Thyroid gland (tissue), 4 donors: ENCODE results near the gene MR1. TPM values are rescaled to one million over a fixed set of nuclear protein-coding genes. Genes with fewer than 3 reads are reported as not detected.

Experiments used
- DNase-seq, 2 donors: peaks; one replicate each; pipeline ENCODE4 v3.0.0-alpha.2; 2019
- H3K27ac ChIP-seq, 3 donors: fragments of 200-600 bp; sonication (generic); 1 replicate in 2 of 3; 2 replicates in 1 of 3; pipeline ENCODE4 v1.5.1; 2016 to 2019; ENCODE audit warnings: mild to moderate bottlenecking in 1 of 3, moderate library complexity in 1 of 3
- H3K27me3 ChIP-seq: fragments of 200-600 bp; sonication (generic); one replicate; pipeline ENCODE4 v1.5.1; 2019
- H3K36me3 ChIP-seq, 2 donors: fragments of 200-600 bp; sonication (generic); one replicate each; pipeline ENCODE4 v1.5.1; 2016 to 2019
- H3K4me1 ChIP-seq, 2 donors: fragments of 200-600 bp; sonication (generic); one replicate each; pipeline ENCODE4 v1.5.1; 2017 to 2019
- H3K4me3 ChIP-seq, 3 donors: fragments of 200-600 bp; sonication (generic); replicated peaks in 1 of 3; 1 replicate in 2 of 3; 2 replicates in 1 of 3; pipeline ENCODE4 v1.5.1; 2016; ENCODE audit warnings: mild to moderate bottlenecking in 1 of 3
- H3K9me3 ChIP-seq: fragments of 200-600 bp; sonication (generic); one replicate; pipeline ENCODE4 v1.5.1; 2017
- POLR2A ChIP-seq, 2 donors: fragments of 450-650 bp; IDR thresholded peaks; one replicate each; pipeline ENCODE4 v1.6.1; 2017; ENCODE audit warnings: antibody characterized with exemption in 2 of 2, mild to moderate bottlenecking in 2 of 2, moderate library complexity in 1 of 2
- WGBS, 2 donors: methylation state at CpG; one replicate each; pipeline ENCODE4 v1.1.5; 2017; 5-methylcytosine and 5-hydroxymethylcytosine counted together
- intact Hi-C: fragments of 100-400 bp; cut with DNase I; formaldehyde crosslinking; loops from one replicate; pipeline ENCODE4 v1.15.1; 2023
- total RNA-seq, 4 donors: library from RNA; depleted of rRNA; stranded (reverse); fragments of >200 nt; gene quantifications; one replicate each; pipeline ENCODE4 v1.2.3, GENCODE V29; 2016
- TF ChIP-seq, protein P1 (sequence below), 6 experiments: fragments of 200-600 bp in 3 of 6; fragments of 450-650 bp in 3 of 6; sonication (generic) in 3 of 6; IDR thresholded peaks; one replicate each; pipeline ENCODE4 v1.5.1; 2016 to 2019; ENCODE audit warnings: antibody characterized with exemption in 6 of 6, mild to moderate bottlenecking in 2 of 6, inconsistent platforms in 1 of 6, moderate library complexity in 1 of 6

The MR1 gene
- total RNA-seq, 4 donors from 2014 or later = 21.9 to 32.2 (median 25.2) TPM

DNA sequence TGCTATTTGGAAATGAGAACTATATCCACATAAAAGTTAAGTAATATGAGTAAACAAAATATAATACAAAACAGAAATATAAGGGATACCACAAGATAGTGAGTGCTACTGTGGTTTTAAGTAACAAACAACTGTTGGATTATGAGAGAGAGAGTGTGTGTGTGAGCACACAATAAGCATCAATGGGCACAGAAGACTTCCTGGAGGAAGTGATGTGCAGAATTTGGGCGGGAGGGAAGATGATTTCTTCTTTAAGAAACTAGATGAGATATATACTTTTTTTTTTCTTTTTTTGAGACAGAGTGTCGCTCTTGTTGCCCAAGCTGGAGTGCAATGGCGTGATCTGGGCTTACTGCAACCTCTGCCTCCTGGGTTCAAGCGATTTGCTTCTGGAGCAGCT, 46.8 kb downstream of the MR1 start:
- H3K4me3 ChIP-seq = no peak overlapping the region
- intact Hi-C loops = no loop called here
- H3K27me3 ChIP-seq = no peaks in the 10 kb centered on the region
- H3K27ac ChIP-seq = no peak overlapping the region
- 92 to 97% methylated on average over 4 of the region's 4 CpGs for WGBS, 2 donors
- DNase-seq = no peak
- no peaks in the 10 kb centered on the region for H3K9me3 ChIP-seq
- H3K36me3 ChIP-seq = no peaks in the 10 kb centered on the region
- TF ChIP-seq, protein P1, sequence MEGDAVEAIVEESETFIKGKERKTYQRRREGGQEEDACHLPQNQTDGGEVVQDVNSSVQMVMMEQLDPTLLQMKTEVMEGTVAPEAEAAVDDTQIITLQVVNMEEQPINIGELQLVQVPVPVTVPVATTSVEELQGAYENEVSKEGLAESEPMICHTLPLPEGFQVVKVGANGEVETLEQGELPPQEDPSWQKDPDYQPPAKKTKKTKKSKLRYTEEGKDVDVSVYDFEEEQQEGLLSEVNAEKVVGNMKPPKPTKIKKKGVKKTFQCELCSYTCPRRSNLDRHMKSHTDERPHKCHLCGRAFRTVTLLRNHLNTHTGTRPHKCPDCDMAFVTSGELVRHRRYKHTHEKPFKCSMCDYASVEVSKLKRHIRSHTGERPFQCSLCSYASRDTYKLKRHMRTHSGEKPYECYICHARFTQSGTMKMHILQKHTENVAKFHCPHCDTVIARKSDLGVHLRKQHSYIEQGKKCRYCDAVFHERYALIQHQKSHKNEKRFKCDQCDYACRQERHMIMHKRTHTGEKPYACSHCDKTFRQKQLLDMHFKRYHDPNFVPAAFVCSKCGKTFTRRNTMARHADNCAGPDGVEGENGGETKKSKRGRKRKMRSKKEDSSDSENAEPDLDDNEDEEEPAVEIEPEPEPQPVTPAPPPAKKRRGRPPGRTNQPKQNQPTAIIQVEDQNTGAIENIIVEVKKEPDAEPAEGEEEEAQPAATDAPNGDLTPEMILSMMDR (IDR thresholded peaks at IDR 0.05) = no peak
- TF ChIP-seq POLR2A (IDR thresholded peaks at IDR 0.05) = no peak
- no peaks in the 10 kb centered on the region for H3K4me1 ChIP-seq

DNA sequence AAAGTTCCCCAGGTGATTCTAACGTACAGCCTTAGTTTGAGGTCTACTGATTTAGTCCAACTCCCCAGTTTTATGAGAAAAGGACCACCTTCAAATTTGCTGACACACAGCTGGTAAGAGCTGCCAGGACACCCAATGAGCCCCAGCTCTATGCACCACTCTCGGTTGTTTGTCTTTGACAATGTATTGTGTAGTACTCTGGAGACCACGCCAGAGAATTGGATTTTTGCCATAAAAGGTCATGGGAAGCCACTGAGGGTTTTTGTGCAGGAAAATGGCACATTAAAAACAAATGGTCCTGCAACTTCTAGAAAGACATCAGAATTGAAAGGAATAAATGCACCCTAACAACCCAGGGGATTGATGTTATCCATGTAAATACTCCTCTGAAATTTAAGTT, 47.6 kb downstream of the MR1 start:
- Histone ChIP-seq H3K27ac (no peak overlapping the region), H3K27me3 (no peaks in the 10 kb centered on the region), H3K9me3 (no peaks in the 10 kb centered on the region), H3K36me3 (no peaks in the 10 kb centered on the region), H3K4me1 (no peaks in the 10 kb centered on the region), H3K4me3 (no peak overlapping the region)
- no peak for DNase-seq
- 44 to 45% methylated on average over 3 of the region's 3 CpGs for WGBS, 2 donors
- intact Hi-C loops = no loop called here
- TF ChIP-seq POLR2A (IDR thresholded peaks at IDR 0.05) = no peak
- TF ChIP-seq, protein P1 (IDR thresholded peaks at IDR 0.05) = no peak

DNA sequence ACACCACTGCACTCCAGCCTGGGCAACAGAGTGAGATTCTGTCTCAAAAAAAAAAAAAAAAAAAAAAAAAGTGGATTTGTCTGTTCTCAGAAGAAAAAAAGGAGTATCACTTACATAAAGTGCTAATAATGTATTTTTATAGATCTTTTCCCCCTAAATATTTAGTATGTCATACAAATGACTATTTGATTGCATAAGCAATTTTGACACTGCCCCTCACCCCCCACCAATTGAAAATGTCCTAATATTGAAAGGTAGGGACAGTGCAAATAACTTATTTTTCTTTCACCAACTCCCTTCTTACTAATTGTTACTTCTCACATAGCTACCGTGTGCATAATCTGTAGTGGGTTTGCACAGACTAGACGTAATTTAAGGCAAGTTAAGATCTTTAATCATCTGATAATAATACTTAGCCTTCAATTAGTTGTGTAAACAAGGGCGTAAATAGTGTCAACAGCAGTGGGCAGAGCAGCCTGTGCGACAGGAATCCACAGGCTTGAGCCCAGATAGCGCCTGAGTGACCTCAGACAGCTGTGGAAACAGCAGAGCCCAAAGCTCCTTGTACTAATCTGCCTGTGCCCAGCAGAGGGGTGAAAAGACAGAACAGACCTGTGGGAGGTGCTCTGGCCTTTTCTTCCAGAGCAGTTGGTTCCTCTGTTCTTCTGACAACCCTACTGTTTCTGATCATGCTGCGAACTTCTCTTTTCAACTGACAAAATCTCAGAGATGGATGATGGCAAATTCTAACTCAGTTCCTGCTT, 50.2 kb downstream of the MR1 start:
- Histone ChIP-seq H3K27me3 (no peaks in the 10 kb centered on the region), H3K9me3 (no peaks in the 10 kb centered on the region), H3K27ac (no peak overlapping the region), H3K36me3 (no peaks in the 10 kb centered on the region), H3K4me1 (peaks cover 0 to 3% of the 10 kb centered on the region in 2 donors), H3K4me3 (no peak overlapping the region)
- intact Hi-C loops = no loop called here
- peak; percentile 44 to 49 for DNase-seq
- TF ChIP-seq, protein P1 (IDR thresholded peaks at IDR 0.05) = peak in 4 of 6 experiments; percentile 22 to 49 (median 40)
- no peak for TF ChIP-seq POLR2A (IDR thresholded peaks at IDR 0.05)
- 48% methylated on average over 6 of the region's 6 CpGs for WGBS, 2 donors

DNA sequence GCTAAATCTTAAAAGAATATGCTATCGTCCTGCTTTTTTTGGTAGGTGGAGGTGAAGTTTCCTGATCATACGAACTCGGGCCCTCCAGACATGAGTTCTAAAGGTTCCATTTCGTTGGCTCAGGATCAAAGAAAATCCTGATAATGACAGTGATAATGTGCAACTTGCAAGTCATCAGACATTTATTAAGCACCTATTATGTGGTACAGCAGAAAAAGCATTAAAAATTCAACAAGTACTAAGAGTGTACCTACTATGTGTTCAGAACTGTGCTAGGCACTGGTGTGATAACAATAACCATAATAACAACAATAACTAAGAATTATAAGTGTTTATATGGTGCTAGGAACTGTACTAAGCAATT, 50.8 kb downstream of the MR1 start:
- TF ChIP-seq, protein P1 (IDR thresholded peaks at IDR 0.05) = peak in 1 of 6 experiments; percentile 2
- no peak for TF ChIP-seq POLR2A (IDR thresholded peaks at IDR 0.05)
- Histone ChIP-seq H3K27me3 (no peaks in the 10 kb centered on the region), H3K36me3 (no peaks in the 10 kb centered on the region), H3K4me3 (no peak overlapping the region), H3K4me1 (peaks cover 0 to 3% of the 10 kb centered on the region in 2 donors), H3K9me3 (no peaks in the 10 kb centered on the region), H3K27ac (no peak overlapping the region)
- intact Hi-C loops = no loop called here
- 64 to 72% methylated on average over 4 of the region's 4 CpGs for WGBS, 2 donors
- no peak for DNase-seq

DNA sequence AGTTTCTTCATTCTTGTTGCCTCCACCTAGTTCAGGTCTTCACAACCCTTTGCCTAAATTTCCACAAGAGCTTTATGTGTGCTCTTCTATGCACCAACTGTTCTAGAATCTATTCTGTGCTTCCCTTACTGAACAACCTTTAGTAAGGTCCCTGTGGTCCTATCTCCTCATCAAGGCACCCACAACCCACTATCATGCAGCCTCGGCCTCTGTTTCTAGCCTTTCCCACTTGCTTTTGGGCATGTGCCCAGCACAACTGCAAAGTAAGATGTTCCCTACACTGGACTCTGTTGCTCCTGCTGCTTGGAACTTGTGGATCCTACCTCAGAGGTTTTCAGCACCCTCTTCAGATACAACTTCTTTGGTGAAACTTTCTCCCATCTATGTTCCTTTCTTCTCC, 52.3 kb downstream of the MR1 start:
- TF ChIP-seq, protein P1 (IDR thresholded peaks at IDR 0.05) = no peak
- no peak for TF ChIP-seq POLR2A (IDR thresholded peaks at IDR 0.05)
- intact Hi-C loops = loop anchor here (5.0 kb wide), 1 partner anchor 56 kb away; no protein-coding TSS in a partner anchor

More for the DNA sequence above, 52.3 kb downstream of the MR1 start:
- no peak overlapping the region for H3K4me3 ChIP-seq
- no peaks in the 10 kb centered on the region for H3K9me3 ChIP-seq
- H3K27me3 ChIP-seq = no peaks in the 10 kb centered on the region
- H3K4me1 ChIP-seq = peaks cover 7 to 8% of the 10 kb centered on the region in 2 donors
- no peak for DNase-seq
- no peaks in the 10 kb centered on the region for H3K36me3 ChIP-seq
- no peak overlapping the region for H3K27ac ChIP-seq
- WGBS, 2 donors = 100% methylated on average over 1 of the region's 1 CpG
